NCI-H1105 (cell line): ENCODE results near the gene MSH6.

Experiments used
- DNase-seq: peaks from one replicate; lab custom pipeline; 2025; lab: John Stamatoyannopoulos, UW

The MSH6 gene

GRCh38 chr2:47779426-47779790 is 3.5 kb upstream of the MSH6 start:
- DNase-seq, result no peak

GRCh38 chr2:47782381-47782670 is 619 bp upstream of the MSH6 start:
- DNase-seq, result no peak

- DNase-seq, result peak; percentile 81
Measured at GRCh38 chr2:47783486-47784351, 774 bp downstream of the MSH6 start.

- DNase-seq, result no peak
Measured at GRCh38 chr2:47784352-47784851, 1.5 kb downstream of the MSH6 start.

GRCh38 chr2:47785986-47786385 is 3.0 kb downstream of the MSH6 start:
- no peak for DNase-seq

GRCh38 chr2:47796090-47796697 is 13.2 kb downstream of the MSH6 start:
- DNase-seq, result no peak

- no peak for DNase-seq
Measured at GRCh38 chr2:47798631-47799030, 15.7 kb downstream of the MSH6 start.

GRCh38 chr2:47799031-47799609 is 16.2 kb downstream of the MSH6 start:
- no peak for DNase-seq

GRCh38 chr2:47801118-47801517 is 18.2 kb downstream of the MSH6 start:
- DNase-seq, result no peak

- DNase-seq, result no peak
Measured at GRCh38 chr2:47803363-47803762, 20.4 kb downstream of the MSH6 start.

- no peak for DNase-seq
Measured at GRCh38 chr2:47803770-47804169, 20.8 kb downstream of the MSH6 start.

- DNase-seq, result no peak
Measured at GRCh38 chr2:47805850-47806249, 22.9 kb downstream of the MSH6 start.

GRCh38 chr2:47808614-47809013 is 25.7 kb downstream of the MSH6 start:
- no peak for DNase-seq

- no peak for DNase-seq
Measured at GRCh38 chr2:47809903-47810302, 27.0 kb downstream of the MSH6 start.

- no peak for DNase-seq
Measured at GRCh38 chr2:47810850-47811249, 27.9 kb downstream of the MSH6 start.

GRCh38 chr2:47811668-47812067 is 28.7 kb downstream of the MSH6 start:
- peak; percentile 7 for DNase-seq

- DNase-seq, result no peak
Measured at GRCh38 chr2:47815764-47816163, 32.8 kb downstream of the MSH6 start.

- DNase-seq, result no peak
Measured at GRCh38 chr2:47818777-47819176, 35.8 kb downstream of the MSH6 start.

GRCh38 chr2:47819834-47820233 is 36.9 kb downstream of the MSH6 start:
- no peak for DNase-seq

- DNase-seq, result no peak
Measured at GRCh38 chr2:47822518-47822917, 39.6 kb downstream of the MSH6 start.

GRCh38 chr2:47833516-47833968 is 50.6 kb downstream of the MSH6 start:
- no peak for DNase-seq

GRCh38 chr2:47838249-47838648 is 55.3 kb downstream of the MSH6 start:
- DNase-seq, result no peak

- peak; percentile 19 for DNase-seq
Measured at GRCh38 chr2:47838686-47839085, 55.7 kb downstream of the MSH6 start.
